ENCODE data around the gene CCRL2. TPM values are rescaled to one million over a fixed set of nuclear protein-coding genes. Genes with fewer than 3 reads are reported as not detected.

The CCRL2 gene
- total and polyA plus RNA-seq, 2 of the 4 experiments (the other 2 are of a cell fraction), result 0.29 to 0.36 TPM

DNA sequence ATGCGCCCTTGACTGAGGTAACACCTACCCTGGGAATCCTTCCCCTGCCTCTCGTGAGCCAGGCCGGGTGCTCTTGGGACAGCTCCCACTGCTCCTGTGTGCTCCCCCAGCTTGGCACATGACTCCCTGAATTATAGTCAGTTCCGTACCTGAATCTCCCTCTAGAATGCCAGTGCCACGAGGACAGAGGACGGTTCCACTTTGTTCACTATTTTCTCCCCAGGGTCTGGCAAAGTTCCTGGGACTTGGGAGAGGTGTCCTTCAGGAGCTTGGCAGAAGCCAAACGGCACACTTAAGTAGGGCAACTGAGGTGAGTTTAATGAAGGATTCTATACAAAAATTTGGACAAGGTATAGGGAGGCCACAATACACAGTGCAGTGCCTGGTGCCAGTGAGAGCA lies 9.9 kb upstream of the CCRL2 start:
- no peak overlapping the region for H3K14ac ChIP-seq (replicated peaks; ENCODE audit: low read depth, low read length)
- ChIA-PET CTCF (no interaction called here), POLR2A (ENCODE audit: unreplicated experiment) (no interaction called here)
- no peak overlapping the region for H2AK5ac ChIP-seq (ENCODE audit: low read depth, low read length)
- ATAC-seq (ENCODE audit: low read depth), result no peak
- in situ Hi-C loops (cut with MboI; ENCODE audit: low sequenced_read_pairs), result no loop called here
- H3K4ac ChIP-seq (ENCODE audit: low read depth, low read length), result no peak overlapping the region
- H4K20me1 ChIP-seq (ENCODE audit: insufficient read depth, low read length), result no peaks in the 10 kb centered on the region
- H3K4me2 ChIP-seq (ENCODE audit: low read depth, low read length), result no peak overlapping the region
- H2BK5ac ChIP-seq (ENCODE audit: low read depth, low read length, poor library complexity, severe bottlenecking), result no peak overlapping the region
- H3K27me3 ChIP-seq (ENCODE audit: control insufficient read depth, insufficient read depth, low read length), result peaks cover 4% of the 10 kb centered on the region
- no peak overlapping the region for H4K5ac ChIP-seq (ENCODE audit: low read depth, low read length)
- H3K79me1 ChIP-seq (ENCODE audit: low read depth in 1 of 2, low read length in 2 of 2), result no peaks in the 10 kb centered on the region
- no peak overlapping the region for H3K27ac ChIP-seq (ENCODE audit: insufficient read depth, low read length)
- H3K9me1 ChIP-seq (ENCODE audit: insufficient read depth, low read length), result no peaks in the 10 kb centered on the region; the same call in 1 of the 2 replicates
- dilution Hi-C loops (cut with HindIII; ENCODE audit: low sequenced_read_pairs, unreplicated experiment), result no loop called here
- no peak overlapping the region for H3K56ac ChIP-seq (ENCODE audit: extremely low read depth, insufficient read depth, low read length)
- peaks cover 9% of the 10 kb centered on the region for H3K4me1 ChIP-seq (ENCODE audit: control insufficient read depth, insufficient read depth, low read length)
- H4K91ac ChIP-seq (ENCODE audit: insufficient read depth, low read depth, low read length), result no peak overlapping the region
- intact Hi-C loops (cut with micrococcal nuclease), result no loop called here
- no peak overlapping the region for H2BK120ac ChIP-seq (ENCODE audit: low read depth, low read length)
- H2BK15ac ChIP-seq (ENCODE audit: low read depth, low read length), result no peak overlapping the region
- H3K9ac ChIP-seq (ENCODE audit: low read depth, low read length), result no peak overlapping the region
- H2AK9ac ChIP-seq (replicated peaks; ENCODE audit: low read depth, low read length, poor library complexity), result no peak overlapping the region
- no TSS peak for BruUV-seq (replicated peaks)
- no peak for DNase-seq
- no peak overlapping the region for H3K18ac ChIP-seq (ENCODE audit: low read depth, low read length)
- H3K9me3 ChIP-seq (ENCODE audit: control insufficient read depth, insufficient read depth, low read length), result no peaks in the 10 kb centered on the region
- no peak overlapping the region for H4K8ac ChIP-seq (ENCODE audit: low read depth in 2 of 2, low read length in 2 of 2)
- H3K4me3 ChIP-seq (ENCODE audit: insufficient read depth, low read depth, low read length), result no peak overlapping the region
- no peak overlapping the region for H2BK20ac ChIP-seq (ENCODE audit: low read depth, low read length)
- TF ChIP-seq RFX5 (IDR thresholded peaks at IDR 0.05; ENCODE audit: low read depth, low read length), result no peak
- TF ChIP-seq, protein P1, sequence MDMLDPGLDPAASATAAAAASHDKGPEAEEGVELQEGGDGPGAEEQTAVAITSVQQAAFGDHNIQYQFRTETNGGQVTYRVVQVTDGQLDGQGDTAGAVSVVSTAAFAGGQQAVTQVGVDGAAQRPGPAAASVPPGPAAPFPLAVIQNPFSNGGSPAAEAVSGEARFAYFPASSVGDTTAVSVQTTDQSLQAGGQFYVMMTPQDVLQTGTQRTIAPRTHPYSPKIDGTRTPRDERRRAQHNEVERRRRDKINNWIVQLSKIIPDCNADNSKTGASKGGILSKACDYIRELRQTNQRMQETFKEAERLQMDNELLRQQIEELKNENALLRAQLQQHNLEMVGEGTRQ (IDR thresholded peaks at IDR 0.05; ENCODE audit: low read depth, low read length), result no peak
- WGBS, 2 experiments (ENCODE audit: extremely low coverage in 2 of 2, insufficient read length in 1 of 2), result 86% methylated on average over 4 of the region's 7 CpGs; no CpG with 5 or more reads in 1 of the 2 experiments
- H3K36me3 ChIP-seq (ENCODE audit: control insufficient read depth, insufficient read depth, low read length), result no peaks in the 10 kb centered on the region
- no peak overlapping the region for H2AFZ ChIP-seq (replicated peaks; ENCODE audit: low read length, poor library complexity)
- H3K23ac ChIP-seq (ENCODE audit: low read depth, low read length), result no peak overlapping the region
